Measurements from ENCODE around the gene SEMA5A.

DNA sequence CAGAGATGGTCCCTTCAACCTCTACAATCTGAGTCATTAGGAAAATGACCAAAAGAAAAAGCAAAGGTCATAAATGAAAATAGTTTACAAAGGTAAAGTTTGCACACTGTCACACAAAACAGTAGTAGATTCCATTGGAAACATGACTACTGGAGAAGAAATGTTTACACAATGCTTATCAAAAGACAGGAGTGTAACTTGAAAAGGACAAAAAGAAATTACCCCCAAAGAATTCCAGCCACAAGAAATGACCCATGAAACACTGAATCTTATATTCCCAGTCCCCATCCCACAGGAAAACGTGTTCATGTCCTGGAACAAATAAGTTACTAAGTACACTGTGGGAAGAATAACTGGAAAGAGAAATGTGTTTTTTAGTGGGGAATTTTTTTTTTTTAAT, 385.1 kb downstream of the SEMA5A start:
- TF ChIP-seq, protein P1, sequence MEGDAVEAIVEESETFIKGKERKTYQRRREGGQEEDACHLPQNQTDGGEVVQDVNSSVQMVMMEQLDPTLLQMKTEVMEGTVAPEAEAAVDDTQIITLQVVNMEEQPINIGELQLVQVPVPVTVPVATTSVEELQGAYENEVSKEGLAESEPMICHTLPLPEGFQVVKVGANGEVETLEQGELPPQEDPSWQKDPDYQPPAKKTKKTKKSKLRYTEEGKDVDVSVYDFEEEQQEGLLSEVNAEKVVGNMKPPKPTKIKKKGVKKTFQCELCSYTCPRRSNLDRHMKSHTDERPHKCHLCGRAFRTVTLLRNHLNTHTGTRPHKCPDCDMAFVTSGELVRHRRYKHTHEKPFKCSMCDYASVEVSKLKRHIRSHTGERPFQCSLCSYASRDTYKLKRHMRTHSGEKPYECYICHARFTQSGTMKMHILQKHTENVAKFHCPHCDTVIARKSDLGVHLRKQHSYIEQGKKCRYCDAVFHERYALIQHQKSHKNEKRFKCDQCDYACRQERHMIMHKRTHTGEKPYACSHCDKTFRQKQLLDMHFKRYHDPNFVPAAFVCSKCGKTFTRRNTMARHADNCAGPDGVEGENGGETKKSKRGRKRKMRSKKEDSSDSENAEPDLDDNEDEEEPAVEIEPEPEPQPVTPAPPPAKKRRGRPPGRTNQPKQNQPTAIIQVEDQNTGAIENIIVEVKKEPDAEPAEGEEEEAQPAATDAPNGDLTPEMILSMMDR (IDR thresholded peaks at IDR 0.05; ENCODE audit: insufficient read depth, low read length), result no peak
- no peak for TF ChIP-seq GABPA (IDR thresholded peaks at IDR 0.05; ENCODE audit: low read depth)
- TF ChIP-seq, protein P2, sequence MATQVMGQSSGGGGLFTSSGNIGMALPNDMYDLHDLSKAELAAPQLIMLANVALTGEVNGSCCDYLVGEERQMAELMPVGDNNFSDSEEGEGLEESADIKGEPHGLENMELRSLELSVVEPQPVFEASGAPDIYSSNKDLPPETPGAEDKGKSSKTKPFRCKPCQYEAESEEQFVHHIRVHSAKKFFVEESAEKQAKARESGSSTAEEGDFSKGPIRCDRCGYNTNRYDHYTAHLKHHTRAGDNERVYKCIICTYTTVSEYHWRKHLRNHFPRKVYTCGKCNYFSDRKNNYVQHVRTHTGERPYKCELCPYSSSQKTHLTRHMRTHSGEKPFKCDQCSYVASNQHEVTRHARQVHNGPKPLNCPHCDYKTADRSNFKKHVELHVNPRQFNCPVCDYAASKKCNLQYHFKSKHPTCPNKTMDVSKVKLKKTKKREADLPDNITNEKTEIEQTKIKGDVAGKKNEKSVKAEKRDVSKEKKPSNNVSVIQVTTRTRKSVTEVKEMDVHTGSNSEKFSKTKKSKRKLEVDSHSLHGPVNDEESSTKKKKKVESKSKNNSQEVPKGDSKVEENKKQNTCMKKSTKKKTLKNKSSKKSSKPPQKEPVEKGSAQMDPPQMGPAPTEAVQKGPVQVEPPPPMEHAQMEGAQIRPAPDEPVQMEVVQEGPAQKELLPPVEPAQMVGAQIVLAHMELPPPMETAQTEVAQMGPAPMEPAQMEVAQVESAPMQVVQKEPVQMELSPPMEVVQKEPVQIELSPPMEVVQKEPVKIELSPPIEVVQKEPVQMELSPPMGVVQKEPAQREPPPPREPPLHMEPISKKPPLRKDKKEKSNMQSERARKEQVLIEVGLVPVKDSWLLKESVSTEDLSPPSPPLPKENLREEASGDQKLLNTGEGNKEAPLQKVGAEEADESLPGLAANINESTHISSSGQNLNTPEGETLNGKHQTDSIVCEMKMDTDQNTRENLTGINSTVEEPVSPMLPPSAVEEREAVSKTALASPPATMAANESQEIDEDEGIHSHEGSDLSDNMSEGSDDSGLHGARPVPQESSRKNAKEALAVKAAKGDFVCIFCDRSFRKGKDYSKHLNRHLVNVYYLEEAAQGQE (IDR thresholded peaks at IDR 0.05; ENCODE audit: insufficient replicate concordance, low read depth), result no peak
